Retinal pigment epithelial cell (primary cell): Measurements from ENCODE around the gene FOXO1.

Experiments used
- DNase-seq: peaks from one replicate; pipeline ENCODE4 v3.0.0-alpha.2; 2010; ENCODE audit warnings: low read depth
- H3K4me3 ChIP-seq: 2 replicates; pipeline ENCODE4 v1.5.1; 2011; ENCODE audit warnings: mild to moderate bottlenecking, low read length, control low read depth, moderate library complexity
- TF ChIP-seq, protein P1 (sequence below): conservative IDR thresholded peaks from 2 replicates; pipeline ENCODE4 v1.5.1; 2011; ENCODE audit warnings: low read depth, low read length, control low read depth, inconsistent platforms

The FOXO1 gene

DNA sequence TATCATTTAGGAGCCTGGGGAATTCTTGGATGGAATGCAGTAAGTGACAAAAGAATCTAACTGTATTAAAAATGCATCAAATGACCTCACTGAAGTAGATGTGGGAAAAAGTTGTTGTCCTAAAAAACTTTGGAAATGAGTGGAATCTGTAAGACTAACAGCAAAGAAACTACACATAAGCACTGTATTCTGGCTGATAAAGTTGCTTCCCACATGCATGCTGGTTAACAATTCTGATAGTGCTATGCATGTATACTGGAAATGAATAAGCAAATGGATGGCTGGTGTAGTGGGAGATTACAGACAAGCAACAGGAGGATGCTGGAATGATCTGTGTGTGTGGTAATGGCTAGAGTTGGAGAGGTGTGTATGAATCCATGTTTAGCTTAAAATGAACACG is 138.5 kb downstream of the FOXO1 start:
- no peak overlapping the region for H3K4me3 ChIP-seq
- no peak for DNase-seq
- TF ChIP-seq, protein P1, sequence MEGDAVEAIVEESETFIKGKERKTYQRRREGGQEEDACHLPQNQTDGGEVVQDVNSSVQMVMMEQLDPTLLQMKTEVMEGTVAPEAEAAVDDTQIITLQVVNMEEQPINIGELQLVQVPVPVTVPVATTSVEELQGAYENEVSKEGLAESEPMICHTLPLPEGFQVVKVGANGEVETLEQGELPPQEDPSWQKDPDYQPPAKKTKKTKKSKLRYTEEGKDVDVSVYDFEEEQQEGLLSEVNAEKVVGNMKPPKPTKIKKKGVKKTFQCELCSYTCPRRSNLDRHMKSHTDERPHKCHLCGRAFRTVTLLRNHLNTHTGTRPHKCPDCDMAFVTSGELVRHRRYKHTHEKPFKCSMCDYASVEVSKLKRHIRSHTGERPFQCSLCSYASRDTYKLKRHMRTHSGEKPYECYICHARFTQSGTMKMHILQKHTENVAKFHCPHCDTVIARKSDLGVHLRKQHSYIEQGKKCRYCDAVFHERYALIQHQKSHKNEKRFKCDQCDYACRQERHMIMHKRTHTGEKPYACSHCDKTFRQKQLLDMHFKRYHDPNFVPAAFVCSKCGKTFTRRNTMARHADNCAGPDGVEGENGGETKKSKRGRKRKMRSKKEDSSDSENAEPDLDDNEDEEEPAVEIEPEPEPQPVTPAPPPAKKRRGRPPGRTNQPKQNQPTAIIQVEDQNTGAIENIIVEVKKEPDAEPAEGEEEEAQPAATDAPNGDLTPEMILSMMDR, result no peak

DNA sequence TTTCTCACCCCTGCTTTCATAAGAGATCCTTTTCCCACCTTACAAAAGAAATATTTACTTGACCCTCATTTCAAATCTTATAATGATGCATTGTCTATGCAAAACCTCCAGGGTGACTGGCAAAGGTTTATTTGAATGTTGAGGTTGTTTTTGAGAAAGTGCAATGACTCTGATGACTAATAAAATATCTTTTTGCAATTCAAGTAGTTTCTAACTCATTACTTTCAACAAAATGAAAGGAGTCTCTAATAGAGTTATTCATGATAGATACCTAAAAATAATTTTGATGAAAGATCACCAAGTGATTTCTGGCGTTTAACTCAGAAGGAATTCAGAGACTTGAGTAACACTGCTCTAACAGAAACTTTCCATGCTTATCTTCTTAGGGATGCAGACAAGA is 144.2 kb downstream of the FOXO1 start:
- H3K4me3 ChIP-seq, result no peak overlapping the region
- DNase-seq, result no peak
- TF ChIP-seq, protein P1, result no peak

DNA sequence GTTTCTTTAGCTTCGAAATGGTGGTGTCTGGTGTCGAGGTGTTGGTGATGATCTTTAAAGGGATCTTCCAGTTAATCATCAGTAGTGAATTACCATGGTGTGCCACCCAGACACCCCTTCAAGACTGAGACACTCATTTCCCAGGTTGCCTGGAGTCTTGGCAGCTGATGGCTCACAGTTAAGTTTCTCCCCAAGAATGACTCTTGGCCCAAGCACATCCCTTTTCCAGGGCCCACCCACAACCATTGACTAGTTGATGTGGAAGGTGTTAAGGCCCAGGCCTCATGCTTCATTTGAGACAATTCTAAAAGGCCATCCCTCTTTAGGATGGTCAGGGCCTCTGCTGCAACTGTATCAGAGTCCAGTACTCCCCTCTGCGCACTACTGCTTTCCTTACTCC is 145.5 kb downstream of the FOXO1 start:
- TF ChIP-seq, protein P1, result no peak
- DNase-seq, result no peak
- no peak overlapping the region for H3K4me3 ChIP-seq

DNA sequence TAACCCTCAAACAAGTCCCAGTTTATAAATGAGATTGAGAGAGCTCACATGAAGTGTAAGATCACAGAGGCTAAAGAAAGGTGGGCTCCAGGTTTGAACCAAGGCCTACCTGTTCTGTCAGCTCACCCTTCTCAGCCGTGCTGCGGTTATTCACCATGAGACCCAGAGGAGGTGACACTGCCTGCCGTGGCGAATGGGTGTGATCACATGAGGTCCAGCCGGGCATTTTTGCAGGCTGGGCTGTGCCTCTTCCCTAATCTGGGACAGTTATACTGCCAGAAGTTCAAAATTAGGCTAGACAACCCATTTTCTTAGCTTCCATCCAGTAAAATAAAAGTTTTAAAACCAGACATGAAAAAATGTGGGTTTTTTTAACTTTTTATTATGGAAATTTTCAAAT is 146.8 kb downstream of the FOXO1 start:
- no peak overlapping the region for H3K4me3 ChIP-seq
- DNase-seq, result no peak
- TF ChIP-seq, protein P1, result no peak

DNA sequence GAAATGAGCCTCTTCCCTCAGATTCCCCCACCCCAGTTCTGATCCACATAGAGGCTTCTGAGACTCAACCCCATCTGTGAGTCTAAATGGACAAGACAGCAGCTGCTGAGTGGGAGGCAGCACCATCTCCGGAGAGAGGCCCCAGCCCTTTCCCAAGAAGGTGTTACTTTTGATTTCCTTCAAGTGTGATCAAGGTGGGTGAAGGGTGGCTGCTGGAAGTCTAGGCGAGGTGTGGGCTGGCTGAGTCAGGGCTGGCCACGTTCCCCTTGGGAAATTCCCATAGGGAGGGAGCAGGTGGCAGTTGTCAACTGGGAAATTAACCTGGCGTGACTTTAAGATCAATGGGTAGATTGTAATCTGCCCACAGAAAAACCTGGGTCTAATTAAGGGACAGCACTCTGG is 148.0 kb downstream of the FOXO1 start:
- H3K4me3 ChIP-seq, result no peak overlapping the region
- TF ChIP-seq, protein P1, result no peak
- DNase-seq, result no peak

DNA sequence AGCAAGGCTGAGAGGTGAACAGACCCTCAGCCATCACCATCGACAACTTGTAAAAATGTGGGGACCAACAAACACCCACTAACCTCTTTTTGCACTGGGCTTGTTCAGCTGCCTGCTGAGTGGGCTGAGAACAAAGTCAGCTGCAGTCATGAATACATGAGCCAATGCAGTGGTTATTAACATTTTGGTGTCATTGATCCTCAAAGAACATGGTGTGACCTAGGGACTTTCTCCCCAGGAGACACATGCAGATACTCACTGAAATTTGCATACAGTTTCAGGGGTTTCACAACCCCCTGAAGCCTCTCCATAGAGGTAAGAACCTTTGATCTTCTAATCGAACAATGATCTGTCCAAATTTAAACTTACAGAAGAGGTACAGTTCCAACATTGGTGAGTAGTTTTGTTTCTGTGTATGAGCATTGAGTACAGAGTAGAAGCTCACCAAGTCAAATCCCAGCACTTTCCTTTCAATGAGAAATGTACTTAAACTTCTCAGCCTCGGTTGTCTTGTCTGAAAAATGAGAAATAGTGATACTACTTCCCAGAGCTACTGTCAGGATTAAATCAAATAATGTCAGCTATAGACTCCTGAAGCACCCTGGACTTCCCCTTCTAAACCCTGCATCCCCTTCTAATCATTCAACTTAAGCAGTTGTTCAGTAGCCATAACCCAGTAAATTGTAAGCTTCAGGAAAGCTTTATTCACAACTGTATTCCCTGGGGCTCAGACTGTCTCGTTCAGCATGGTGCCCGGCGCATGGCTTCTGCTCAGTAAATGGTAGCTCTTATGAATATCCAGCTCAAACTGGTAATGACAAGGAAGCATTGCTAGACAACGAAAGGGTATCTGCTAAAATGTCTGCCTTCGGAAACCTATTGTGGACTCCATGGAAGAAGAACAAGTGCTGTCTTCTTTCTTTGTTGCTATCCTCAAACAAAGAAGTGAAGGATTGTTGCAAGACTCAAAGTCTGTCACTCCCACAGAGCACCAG is 148.7 kb downstream of the FOXO1 start:
- H3K4me3 ChIP-seq, result no peak overlapping the region
- no peak for DNase-seq

More for the DNA sequence above, 148.7 kb downstream of the FOXO1 start:
- TF ChIP-seq, protein P1, result no peak
